Stimulated activated CD8-positive, alpha-beta memory T cell treated with anti-CD3 and anti-CD28 coated beads, Interleukin-4, amount 100 ng/mL, for 48 hours (primary cell): Measurements from ENCODE around the gene PRXL2B.
A peak's percentile ranks its signal among the peaks of the same experiment; 100 is the strongest.
"Not testable (repeated sequence)": the region's sequence is repeated elsewhere in the genome, so short reads cannot be mapped to it uniquely, and the experiment has no call there.

Experiments used
- DNase-seq: peaks from one replicate; pipeline ENCODE4 v3.0.0-alpha.2; 2020

The PRXL2B gene

GRCh38 chr1:2586154-2587070 lies at the start of gene PRXL2B:
TSS of gene PRXL2B (plus strand) at chr1:2586777. CDS start at chr1:2586886, 109 bp downstream.
- DNase-seq: peak; percentile 99

GRCh38 chr1:2537784-2538115 lies 48.8 kb upstream of the PRXL2B start:
- DNase-seq: no peak

GRCh38 chr1:2538376-2538775 lies 48.2 kb upstream of the PRXL2B start:
- no peak for DNase-seq

GRCh38 chr1:2538872-2539271 lies 47.7 kb upstream of the PRXL2B start:
- DNase-seq: no peak

- DNase-seq: peak; percentile 74
These were observed 47.2 kb upstream of the PRXL2B start for GRCh38 chr1:2539312-2539907.

- no peak for DNase-seq
These were observed 45.6 kb upstream of the PRXL2B start for GRCh38 chr1:2540816-2541492.

GRCh38 chr1:2541619-2542245 lies 44.8 kb upstream of the PRXL2B start:
- no peak for DNase-seq

GRCh38 chr1:2542246-2542915 lies 44.2 kb upstream of the PRXL2B start:
- DNase-seq: no peak

GRCh38 chr1:2543543-2544092 lies 43.0 kb upstream of the PRXL2B start:
- peak; percentile 51 for DNase-seq

- DNase-seq: no peak
These were observed 42.3 kb upstream of the PRXL2B start for GRCh38 chr1:2544093-2544874.

- no peak for DNase-seq
These were observed 41.5 kb upstream of the PRXL2B start for GRCh38 chr1:2544875-2545640.

GRCh38 chr1:2545754-2546514 lies 40.6 kb upstream of the PRXL2B start:
- peak; percentile 88 for DNase-seq

- DNase-seq: peak; percentile 88
These were observed 39.9 kb upstream of the PRXL2B start for GRCh38 chr1:2546515-2547209.

- peak; percentile 81 for DNase-seq
These were observed 39.1 kb upstream of the PRXL2B start for GRCh38 chr1:2547210-2548067.

GRCh38 chr1:2548068-2548589 lies 38.4 kb upstream of the PRXL2B start:
- peak; percentile 92 for DNase-seq

GRCh38 chr1:2549367-2550029 lies 37.1 kb upstream of the PRXL2B start:
- DNase-seq: not testable (repeated sequence)

- DNase-seq: not testable (repeated sequence)
These were observed 36.2 kb upstream of the PRXL2B start for GRCh38 chr1:2550309-2550861.
